22Rv1 (cell line): ENCODE measurements around the gene IGFBP5.

Experiments
- CTCF ChIP-seq: fragments of 450-650 bp; IDR thresholded peaks from 2 replicates; pipeline ENCODE4 v1.5.1; 2017; ENCODE audit warnings: mild to moderate bottlenecking
- ZFX ChIP-seq: fragments of 450-650 bp; IDR thresholded peaks from 2 replicates; pipeline ENCODE4 v1.6.1; 2017; ENCODE audit warnings: antibody characterized with exemption, borderline replicate concordance

- no peak for TF ChIP-seq CTCF
- TF ChIP-seq ZFX, result no peak
These were observed 42.1 kb downstream of the IGFBP5 start for GRCh38 chr2:216653093-216653799.
